Cardiac muscle cell (in vitro differentiated cells and primary cell): ENCODE results near the gene ZDHHC7. TPM values are rescaled to one million over a fixed set of nuclear protein-coding genes. Genes with fewer than 3 reads are reported as not detected.

Experiments used
- DNase-seq, 2 donors: peaks; one replicate each; pipeline versions ENCODE4 v3.0.0 to v3.0.0-alpha.2; 2010 to 2017; ENCODE audit warnings: low read depth in 1 of 2, low spot score in 1 of 2
- H3K27ac ChIP-seq: fragments of 200-600 bp; sonication (generic); 2 replicates; pipeline ENCODE4 v1.5.1; 2016
- H3K27me3 ChIP-seq: fragments of 200-600 bp; sonication (generic); 2 replicates; pipeline ENCODE4 v1.6.0; 2016; ENCODE audit warnings: control low read depth
- H3K36me3 ChIP-seq: fragments of 200-600 bp; sonication (generic); 2 replicates; pipeline ENCODE4 v1.5.1; 2016; ENCODE audit warnings: control low read depth
- H3K4me1 ChIP-seq: fragments of 200-600 bp; sonication (generic); 2 replicates; pipeline ENCODE4 v1.8.1; 2017; ENCODE audit warnings: low read depth, mild to moderate bottlenecking, mixed run types
- H3K4me3 ChIP-seq: fragments of 200-600 bp; sonication (generic); 2 replicates; pipeline ENCODE4 v1.5.1; 2016; ENCODE audit warnings: mild to moderate bottlenecking
- H3K9me3 ChIP-seq: fragments of 200-600 bp; sonication (generic); 2 replicates; pipeline ENCODE4 v1.5.1; 2017; ENCODE audit warnings: low read depth, mild to moderate bottlenecking, control low read depth
- CTCF ChIP-seq: IDR thresholded peaks from 2 replicates; pipeline ENCODE4 v1.5.1; 2012; ENCODE audit warnings: low read depth, mild to moderate bottlenecking, low read length
- polyA plus RNA-seq: library from polyadenylated mRNA; unstranded; fragments of >200 nt; fragmentation: Nextera tagmentation; extraction: Ambion mirVana; gene quantifications from 2 replicates; pipeline ENCODE4 v1.2.1, GENCODE V29; 2016
- total RNA-seq: library from RNA; depleted of rRNA; stranded (reverse); fragments of >200 nt; gene quantifications from 2 replicates; pipeline ENCODE4 v1.2.3, GENCODE V29; 2016

ZDHHC7 gene
- total and polyA plus RNA-seq, 2 experiments from 2014 or later = 57.8 to 70.1 TPM

- Histone ChIP-seq H3K27me3 (no peaks in the 10 kb centered on the region), H3K4me1 (peaks cover 45% of the 10 kb centered on the region), H3K4me3 (no peak overlapping the region), H3K27ac (no peak overlapping the region), H3K36me3 (no peaks in the 10 kb centered on the region), H3K9me3 (no peaks in the 10 kb centered on the region)
- DNase-seq = no peak
- no peak for TF ChIP-seq CTCF
Measured at GRCh38 chr16:85007496-85008214, 3.7 kb downstream of the ZDHHC7 start.

- Histone ChIP-seq H3K27ac (no peak overlapping the region), H3K4me1 (peaks cover 41% of the 10 kb centered on the region), H3K36me3 (no peaks in the 10 kb centered on the region), H3K27me3 (no peaks in the 10 kb centered on the region), H3K9me3 (no peaks in the 10 kb centered on the region), H3K4me3 (no peak overlapping the region)
- peak in 1 of 2 donors; percentile 46 for DNase-seq
- no peak for TF ChIP-seq CTCF
Measured at GRCh38 chr16:85006639-85007038, 4.7 kb downstream of the ZDHHC7 start.

- DNase-seq = no peak
- Histone ChIP-seq H3K4me1 (peaks cover 47% of the 10 kb centered on the region), H3K36me3 (no peaks in the 10 kb centered on the region), H3K4me3 (no peak overlapping the region), H3K27me3 (no peaks in the 10 kb centered on the region), H3K9me3 (no peaks in the 10 kb centered on the region), H3K27ac (peak overlapping the region; percentile 51)
- TF ChIP-seq CTCF = no peak
Measured at GRCh38 chr16:85005285-85006069, 5.9 kb downstream of the ZDHHC7 start.

- peaks cover 40% of the 10 kb centered on the region for H3K4me1 ChIP-seq
- peak in 1 of 2 donors; percentile 81 for DNase-seq
- H3K27ac ChIP-seq = peak overlapping the region; percentile 51
- H3K4me3 ChIP-seq = no peak overlapping the region
- no peaks in the 10 kb centered on the region for H3K9me3 ChIP-seq
- H3K27me3 ChIP-seq = no peaks in the 10 kb centered on the region
- TF ChIP-seq CTCF = no peak
- no peaks in the 10 kb centered on the region for H3K36me3 ChIP-seq
Measured at GRCh38 chr16:85004587-85005205, 6.6 kb downstream of the ZDHHC7 start.

- Histone ChIP-seq H3K27me3 (no peaks in the 10 kb centered on the region), H3K9me3 (no peaks in the 10 kb centered on the region), H3K4me3 (no peak overlapping the region), H3K36me3 (no peaks in the 10 kb centered on the region), H3K27ac (peak overlapping the region; percentile 51), H3K4me1 (peaks cover 40% of the 10 kb centered on the region)
- TF ChIP-seq CTCF = no peak
- DNase-seq = no peak
Measured at GRCh38 chr16:85003725-85004586, 7.4 kb downstream of the ZDHHC7 start.
